ENCODE results near the gene WNT5A. TPM values are rescaled to one million over a fixed set of nuclear protein-coding genes. Genes with fewer than 3 reads are reported as not detected.

Gene WNT5A
- total RNA-seq, 1 experiment from 2014 or later, result 1.1 TPM

GRCh38 chr3:55518451-55518850 is 31.3 kb upstream of the WNT5A start:
- no peak overlapping the region for H3K4me3 Mint-ChIP-seq
- Histone ChIP-seq H2BK120ac (ENCODE audit: low read depth, low read length, poor library complexity, severe bottlenecking) (no peak overlapping the region), H3K23ac (ENCODE audit: insufficient read length, low read depth, low read length) (no peak overlapping the region), H3K4me1 (ENCODE audit: insufficient read depth, low read length) (peaks cover 14% of the 10 kb centered on the region), H2BK20ac (ENCODE audit: low read depth, low read length, poor library complexity, severe bottlenecking) (no peak overlapping the region), H3K4ac (ENCODE audit: low read depth, low read length) (no peak overlapping the region), H2BK15ac (ENCODE audit: low read depth, low read length) (no peak overlapping the region), H3K4me2 (ENCODE audit: insufficient read depth, insufficient read length, low read length) (no peak overlapping the region), H3T11ph (ENCODE audit: low read length) (no peak overlapping the region), H4K8ac (replicated peaks; ENCODE audit: insufficient read length, low read depth, low read length) (no peak overlapping the region), H4K5ac (ENCODE audit: insufficient read length, low read depth, low read length) (no peak overlapping the region), H2BK5ac (ENCODE audit: insufficient read length, low read length) (no peak overlapping the region), H3K27ac (ENCODE audit: insufficient read length, low read depth, low read length) (no peak overlapping the region), H3K9me3 (ENCODE audit: control insufficient read depth, low read depth, low read length) (no peaks in the 10 kb centered on the region), H4K91ac (ENCODE audit: insufficient read length, low read depth, low read length) (no peak overlapping the region), H3K18ac (ENCODE audit: insufficient read length, low read depth, low read length) (no peak overlapping the region), H3K56ac (ENCODE audit: insufficient read length, low read depth, low read length) (no peak overlapping the region), H3K79me1 (ENCODE audit: insufficient read depth, low read depth, low read length, poor library complexity, severe bottlenecking) (no peaks in the 10 kb centered on the region), H3K27me3 (ENCODE audit: insufficient read depth, low read length) (no peaks in the 10 kb centered on the region), H2AFZ (ENCODE audit: low read length) (no peak overlapping the region), H4K20me1 (ENCODE audit: control insufficient read depth, insufficient read depth, insufficient read length) (no peaks in the 10 kb centered on the region), H2BK12ac (ENCODE audit: insufficient read length, low read depth, low read length) (no peak overlapping the region), H2AK5ac (ENCODE audit: insufficient read length, low read length) (no peak overlapping the region), H3K9ac (ENCODE audit: extremely low read depth, insufficient read length, low read length) (no peak overlapping the region), H3K14ac (ENCODE audit: insufficient read depth, low read length) (no peak overlapping the region), H3K79me2 (ENCODE audit: insufficient read depth, low read length) (no peaks in the 10 kb centered on the region), H3K23me2 (ENCODE audit: insufficient read length, low read depth, low read length, poor library complexity, severe bottlenecking) (no peaks in the 10 kb centered on the region)
- WGBS (ENCODE audit: extremely low coverage, insufficient read length, low lambda C conversion rate), result no CpG with 5 or more reads among the region's 6 CpGs
- DNase-seq, result no peak
- H3K9me3 Mint-ChIP-seq, result no peaks in the 10 kb centered on the region
- H3K36me3 Mint-ChIP-seq (ENCODE audit: insufficient read depth in 1 of 3, low read depth in 3 of 3), result no peaks in the 10 kb centered on the region
- H3K4me1 Mint-ChIP-seq, result peaks cover 57 to 58% of the 10 kb centered on the region in 2 experiments
- H3K27me3 Mint-ChIP-seq (ENCODE audit: low read depth), result peaks cover 2% of the 10 kb centered on the region
- no peak overlapping the region for H3K27ac Mint-ChIP-seq
- TF ChIP-seq CTCF (conservative IDR thresholded peaks at IDR 0.05), result no peak

Data from H9 (cell line).